ENCODE results near the gene VKORC1.

The VKORC1 gene

GRCh38 chr16:31043352-31043751 lies 51.2 kb downstream of the VKORC1 start:
- H3K4me3 Mint-ChIP-seq: no peak overlapping the region
- H3K36me3 Mint-ChIP-seq: peaks cover 22% of the 10 kb centered on the region
- no peaks in the 10 kb centered on the region for H3K9me3 Mint-ChIP-seq
- peaks cover 5% of the 10 kb centered on the region for H3K4me1 Mint-ChIP-seq
- no peak overlapping the region for H3K27ac Mint-ChIP-seq
- no peak for ATAC-seq
- H3K27me3 Mint-ChIP-seq: no peaks in the 10 kb centered on the region

GRCh38 chr16:31042866-31043265 lies 51.7 kb downstream of the VKORC1 start:
- no peak overlapping the region for H3K27ac Mint-ChIP-seq
- peaks cover 5% of the 10 kb centered on the region for H3K4me1 Mint-ChIP-seq
- no peak overlapping the region for H3K4me3 Mint-ChIP-seq
- no peaks in the 10 kb centered on the region for H3K27me3 Mint-ChIP-seq
- ATAC-seq: no peak
- no peaks in the 10 kb centered on the region for H3K9me3 Mint-ChIP-seq
- H3K36me3 Mint-ChIP-seq: peaks cover 22% of the 10 kb centered on the region

Data from stimulated activated memory B cell treated with anti-CD40 and anti-IgM and Interleukin-4, amounts not matched to agents 10 μg/mL and 1 μg/mL and 100 μg/mL, for 72 hours (primary cell).